Right atrium auricular region (tissue), 2 donors: ENCODE measurements around the gene ZNF583. TPM values are rescaled to one million over a fixed set of nuclear protein-coding genes. Genes with fewer than 3 reads are reported as not detected.

ENCODE experiments used
- DNase-seq: peaks from one replicate; pipeline ENCODE4 v3.0.0-alpha.2; 2019; ENCODE audit warnings: low spot score
- H3K27ac ChIP-seq, 2 donors: fragments of 200-600 bp; sonication (generic); 1 replicate in 1 of 2; 2 replicates in 1 of 2; pipeline ENCODE4 v1.5.1; 2016 to 2019
- H3K27me3 ChIP-seq, 2 donors: fragments of 200-600 bp; sonication (generic); one replicate each; pipeline versions ENCODE4 v1.5.1 to v1.6.0; 2017 to 2019
- H3K36me3 ChIP-seq: fragments of 200-600 bp; sonication (generic); one replicate; pipeline ENCODE4 v1.5.1; 2016
- H3K4me1 ChIP-seq, 2 donors: fragments of 200-600 bp; sonication (generic); one replicate each; pipeline versions ENCODE4 v1.5.1 to v1.6.0; 2017 to 2019
- H3K4me3 ChIP-seq, 2 donors: fragments of 200-600 bp; sonication (generic); 1 replicate in 1 of 2; 2 replicates in 1 of 2; pipeline ENCODE4 v1.5.1; 2017 to 2019; ENCODE audit warnings: mild to moderate bottlenecking in 1 of 2, moderate library complexity in 1 of 2
- H3K9me3 ChIP-seq, 2 donors: fragments of 200-600 bp; sonication (generic); one replicate each; pipeline ENCODE4 v1.5.1; 2019
- total RNA-seq, 2 donors: library from RNA; depleted of rRNA; stranded (reverse); fragments of >200 nt; gene quantifications; one replicate each; pipeline ENCODE4 v1.1.0, GENCODE V29; 2016
- TF ChIP-seq, protein P1 (sequence below), 2 donors: fragments of 200-600 bp; sonication (generic); IDR thresholded peaks; one replicate each; pipeline ENCODE4 v1.5.1; 2019; ENCODE audit warnings: antibody characterized with exemption in 2 of 2

ZNF583 gene
- total RNA-seq, 2 donors from 2014 or later: 2.3 to 6.4 TPM

- peaks cover 0 to 16% of the 10 kb centered on the region in 2 donors for H3K4me1 ChIP-seq
- no peak overlapping the region for H3K4me3 ChIP-seq
- no peak for DNase-seq
- TF ChIP-seq, protein P1, sequence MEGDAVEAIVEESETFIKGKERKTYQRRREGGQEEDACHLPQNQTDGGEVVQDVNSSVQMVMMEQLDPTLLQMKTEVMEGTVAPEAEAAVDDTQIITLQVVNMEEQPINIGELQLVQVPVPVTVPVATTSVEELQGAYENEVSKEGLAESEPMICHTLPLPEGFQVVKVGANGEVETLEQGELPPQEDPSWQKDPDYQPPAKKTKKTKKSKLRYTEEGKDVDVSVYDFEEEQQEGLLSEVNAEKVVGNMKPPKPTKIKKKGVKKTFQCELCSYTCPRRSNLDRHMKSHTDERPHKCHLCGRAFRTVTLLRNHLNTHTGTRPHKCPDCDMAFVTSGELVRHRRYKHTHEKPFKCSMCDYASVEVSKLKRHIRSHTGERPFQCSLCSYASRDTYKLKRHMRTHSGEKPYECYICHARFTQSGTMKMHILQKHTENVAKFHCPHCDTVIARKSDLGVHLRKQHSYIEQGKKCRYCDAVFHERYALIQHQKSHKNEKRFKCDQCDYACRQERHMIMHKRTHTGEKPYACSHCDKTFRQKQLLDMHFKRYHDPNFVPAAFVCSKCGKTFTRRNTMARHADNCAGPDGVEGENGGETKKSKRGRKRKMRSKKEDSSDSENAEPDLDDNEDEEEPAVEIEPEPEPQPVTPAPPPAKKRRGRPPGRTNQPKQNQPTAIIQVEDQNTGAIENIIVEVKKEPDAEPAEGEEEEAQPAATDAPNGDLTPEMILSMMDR (IDR thresholded peaks at IDR 0.05): no peak
- H3K27ac ChIP-seq: no peak overlapping the region
- H3K36me3 ChIP-seq: peaks cover 39% of the 10 kb centered on the region
- no peaks in the 10 kb centered on the region for H3K27me3 ChIP-seq
- no peaks in the 10 kb centered on the region for H3K9me3 ChIP-seq
These were observed 34.1 kb upstream of the ZNF583 start for GRCh38 chr19:56369886-56370676.

GRCh38 chr19:56372281-56372680, 31.9 kb upstream of the ZNF583 start:
- peaks cover 0 to 16% of the 10 kb centered on the region in 2 donors for H3K4me1 ChIP-seq
- H3K27ac ChIP-seq: no peak overlapping the region
- no peak overlapping the region for H3K4me3 ChIP-seq
- no peak for DNase-seq
- TF ChIP-seq, protein P1 (IDR thresholded peaks at IDR 0.05): no peak
- peaks cover 0 to 16% of the 10 kb centered on the region in 2 donors for H3K9me3 ChIP-seq
- no peaks in the 10 kb centered on the region for H3K27me3 ChIP-seq
- H3K36me3 ChIP-seq: peaks cover 61% of the 10 kb centered on the region

GRCh38 chr19:56377105-56377924, 26.8 kb upstream of the ZNF583 start:
- Histone ChIP-seq H3K36me3 (peaks cover 66% of the 10 kb centered on the region), H3K27me3 (no peaks in the 10 kb centered on the region), H3K4me3 (no peak overlapping the region), H3K9me3 (peaks cover 3 to 39% of the 10 kb centered on the region in 2 donors), H3K4me1 (no peaks in the 10 kb centered on the region), H3K27ac (no peak overlapping the region)
- TF ChIP-seq, protein P1 (IDR thresholded peaks at IDR 0.05): no peak
- DNase-seq: no peak

- TF ChIP-seq, protein P1 (IDR thresholded peaks at IDR 0.05): no peak
- Histone ChIP-seq H3K36me3 (peaks cover 25% of the 10 kb centered on the region), H3K4me3 (no peak overlapping the region), H3K27ac (no peak overlapping the region), H3K27me3 (no peaks in the 10 kb centered on the region), H3K4me1 (no peaks in the 10 kb centered on the region), H3K9me3 (peaks cover 0 to 8% of the 10 kb centered on the region in 2 donors)
- DNase-seq: no peak
These were observed 20.1 kb upstream of the ZNF583 start for GRCh38 chr19:56383826-56384605.

GRCh38 chr19:56393119-56394012, 10.8 kb upstream of the ZNF583 start, which contains the start of gene ZNF582:
Gene ZNF582, minus strand, starts transcription at chr19:56393534. Its CDS starts 1,782 bp downstream, at chr19:56391752.
- Histone ChIP-seq H3K4me3 (peak within 1 kb of the TSS; percentile 63 to 74), H3K9me3 (no peaks in the 10 kb centered on the region), H3K27me3 (no peaks in the 10 kb centered on the region), H3K27ac (peak within 1 kb of the TSS; percentile 87 to 96), H3K36me3 (peaks cover 14% of the 10 kb centered on the region), H3K4me1 (peaks cover 0 to 15% of the 10 kb centered on the region in 2 donors)
- TF ChIP-seq, protein P1 (IDR thresholded peaks at IDR 0.05): peak; percentile 85 to 91
- DNase-seq: peak; percentile 95
